Kidney epithelial cell (primary cell): ENCODE measurements around the gene ZNF385C. TPM values are rescaled to one million over a fixed set of nuclear protein-coding genes. Genes with fewer than 3 reads are reported as not detected.

Experiments
- DNase-seq: peaks from one replicate; pipeline ENCODE4 v3.0.0-alpha.2; 2010; ENCODE audit warnings: low read depth
- H3K27me3 ChIP-seq: 2 replicates; pipeline ENCODE4 v1.6.0; 2011; ENCODE audit warnings: low read length; ENCODE audit not compliant: control insufficient read depth, insufficient read depth
- H3K36me3 ChIP-seq: 2 replicates; pipeline ENCODE4 v1.5.1; 2011; ENCODE audit warnings: low read length; ENCODE audit not compliant: control insufficient read depth, insufficient read depth
- H3K4me3 ChIP-seq: 2 replicates; pipeline ENCODE4 v1.5.1; 2011; ENCODE audit warnings: low read depth, mild to moderate bottlenecking, control low read depth, low read length
- CTCF ChIP-seq: IDR thresholded peaks from 2 replicates; pipeline ENCODE4 v1.5.1; 2011; ENCODE audit warnings: mild to moderate bottlenecking, moderate library complexity, low read length, control low read depth, inconsistent platforms; ENCODE audit not compliant: insufficient read depth, poor library complexity, severe bottlenecking
- total RNA-seq: library from RNA; depleted of rRNA; stranded (reverse); fragments of >200 nt; gene quantifications from 2 replicates; pipeline ENCODE4 v1.2.3, GENCODE V29; 2015

The ZNF385C gene
- total RNA-seq, 1 donor from 2014 or later, result 0.04 TPM

- DNase-seq, result no peak
- TF ChIP-seq CTCF, result no peak
- no peak overlapping the region for H3K4me3 ChIP-seq
- H3K27me3 ChIP-seq, result peaks cover 23% of the 10 kb centered on the region
- no peaks in the 10 kb centered on the region for H3K36me3 ChIP-seq
Observed at GRCh38 chr17:42098730-42099399, 592 bp upstream of the ZNF385C start.

- H3K27me3 ChIP-seq, result peaks cover 26% of the 10 kb centered on the region
- no peaks in the 10 kb centered on the region for H3K36me3 ChIP-seq
- no peak for DNase-seq
- H3K4me3 ChIP-seq, result no peak overlapping the region
- TF ChIP-seq CTCF, result no peak
Observed at GRCh38 chr17:42096360-42097111, 1.7 kb downstream of the ZNF385C start.

- DNase-seq, result no peak
- H3K27me3 ChIP-seq, result peaks cover 26% of the 10 kb centered on the region
Observed at GRCh38 chr17:42094375-42095069, 3.8 kb downstream of the ZNF385C start.

GRCh38 chr17:42092939-42093338, 5.3 kb downstream of the ZNF385C start:
- Histone ChIP-seq H3K4me3 (no peak overlapping the region), H3K36me3 (no peaks in the 10 kb centered on the region), H3K27me3 (peaks cover 28% of the 10 kb centered on the region)
- no peak for TF ChIP-seq CTCF
- DNase-seq, result no peak

More at GRCh38 chr17:42094375-42095069, 3.8 kb downstream of the ZNF385C start:
- Histone ChIP-seq H3K4me3 (no peak overlapping the region), H3K36me3 (no peaks in the 10 kb centered on the region)
- TF ChIP-seq CTCF, result no peak

GRCh38 chr17:42090964-42091790, 7.1 kb downstream of the ZNF385C start:
- DNase-seq, result no peak
- Histone ChIP-seq H3K27me3 (peaks cover 14% of the 10 kb centered on the region), H3K36me3 (no peaks in the 10 kb centered on the region), H3K4me3 (no peak overlapping the region)
- no peak for TF ChIP-seq CTCF
